Epithelial cell of esophagus (primary cell): Measurements from ENCODE around the gene GKN2.
"Not testable (repeated sequence)": the region's sequence is repeated elsewhere in the genome, so short reads cannot be mapped to it uniquely, and the experiment has no call there.

Experiments used
- DNase-seq: peaks from one replicate; pipeline ENCODE4 v3.0.0; 2010; ENCODE audit warnings: low read depth
- H3K4me3 ChIP-seq: 2 replicates; pipeline ENCODE4 v1.5.1; 2011; ENCODE audit warnings: mild to moderate bottlenecking, low read length, control low read depth
- TF ChIP-seq, protein P1 (sequence below): IDR thresholded peaks from 2 replicates; pipeline ENCODE4 v1.5.1; 2011; ENCODE audit warnings: low read depth, mild to moderate bottlenecking, low read length, control low read depth, inconsistent platforms; ENCODE audit not compliant: insufficient read depth; ENCODE audit errors: missing control alignments

The GKN2 gene

GRCh38 chr2:68900496-68901198 lies 52.0 kb downstream of the GKN2 start:
- TF ChIP-seq, protein P1, sequence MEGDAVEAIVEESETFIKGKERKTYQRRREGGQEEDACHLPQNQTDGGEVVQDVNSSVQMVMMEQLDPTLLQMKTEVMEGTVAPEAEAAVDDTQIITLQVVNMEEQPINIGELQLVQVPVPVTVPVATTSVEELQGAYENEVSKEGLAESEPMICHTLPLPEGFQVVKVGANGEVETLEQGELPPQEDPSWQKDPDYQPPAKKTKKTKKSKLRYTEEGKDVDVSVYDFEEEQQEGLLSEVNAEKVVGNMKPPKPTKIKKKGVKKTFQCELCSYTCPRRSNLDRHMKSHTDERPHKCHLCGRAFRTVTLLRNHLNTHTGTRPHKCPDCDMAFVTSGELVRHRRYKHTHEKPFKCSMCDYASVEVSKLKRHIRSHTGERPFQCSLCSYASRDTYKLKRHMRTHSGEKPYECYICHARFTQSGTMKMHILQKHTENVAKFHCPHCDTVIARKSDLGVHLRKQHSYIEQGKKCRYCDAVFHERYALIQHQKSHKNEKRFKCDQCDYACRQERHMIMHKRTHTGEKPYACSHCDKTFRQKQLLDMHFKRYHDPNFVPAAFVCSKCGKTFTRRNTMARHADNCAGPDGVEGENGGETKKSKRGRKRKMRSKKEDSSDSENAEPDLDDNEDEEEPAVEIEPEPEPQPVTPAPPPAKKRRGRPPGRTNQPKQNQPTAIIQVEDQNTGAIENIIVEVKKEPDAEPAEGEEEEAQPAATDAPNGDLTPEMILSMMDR = no peak
- no peak for DNase-seq
- H3K4me3 ChIP-seq = no peak overlapping the region

DNA sequence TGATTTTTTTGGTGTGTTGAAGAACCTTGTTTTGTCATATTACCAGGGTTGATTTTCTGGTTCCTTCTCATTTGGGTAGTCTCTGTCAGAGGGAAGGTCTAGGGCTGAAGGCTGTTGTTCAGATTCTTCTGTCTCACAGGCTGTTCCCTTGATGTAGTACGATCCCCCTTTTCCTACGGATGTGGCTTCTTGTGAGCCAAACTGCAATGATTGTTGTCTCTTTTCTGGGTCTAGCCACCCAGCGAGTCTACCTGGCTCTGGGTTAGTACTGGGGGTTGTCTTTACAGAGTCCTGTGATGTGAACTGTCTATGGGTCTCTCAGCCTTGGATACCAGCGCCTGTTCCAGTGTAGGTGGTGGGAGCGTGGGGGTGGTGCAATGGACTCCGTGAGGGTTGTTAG lies 56.7 kb downstream of the GKN2 start:
- not testable (repeated sequence) for H3K4me3 ChIP-seq, DNase-seq
